Fibroblast of peridontal ligament (primary cell): Measurements from ENCODE around the gene RASSF3.
"Not testable (repeated sequence)": the region's sequence is repeated elsewhere in the genome, so short reads cannot be mapped to it uniquely, and the experiment has no call there.

Experiments used
- DNase-seq: peaks from one replicate; pipeline ENCODE4 v3.0.0-alpha.2; 2010; ENCODE audit errors: extremely low read depth

Gene RASSF3

GRCh38 chr12:64690236-64690635 is 79.9 kb downstream of the RASSF3 start:
- DNase-seq: not testable (repeated sequence)

DNA sequence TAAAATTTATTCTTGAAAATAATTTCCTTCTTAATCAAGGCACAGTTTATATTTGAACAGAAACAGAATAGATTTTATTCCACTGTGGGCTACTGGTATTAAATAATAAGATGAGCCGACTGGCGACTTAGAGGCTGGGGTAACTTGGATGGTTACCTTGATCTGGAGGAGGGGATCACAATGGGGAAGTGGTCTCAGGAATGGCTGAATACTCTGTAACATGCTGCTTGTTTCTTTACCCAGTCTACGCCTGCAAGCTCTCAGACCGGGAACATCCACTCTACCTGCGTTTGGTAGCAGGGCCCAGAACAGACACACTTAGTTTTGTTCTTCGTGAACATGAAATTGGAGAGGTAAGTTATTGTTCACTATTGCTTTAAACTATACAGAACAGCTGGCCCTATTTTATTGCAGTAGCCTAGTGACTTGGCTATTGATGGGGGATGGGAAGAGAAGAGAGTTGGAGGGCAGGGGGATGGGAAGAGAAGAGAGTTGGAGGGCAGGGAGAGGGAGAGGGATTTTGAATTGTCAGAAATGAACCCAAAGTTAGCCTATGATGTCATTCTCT is 81.0 kb downstream of the RASSF3 start:
- no peak for DNase-seq

DNA sequence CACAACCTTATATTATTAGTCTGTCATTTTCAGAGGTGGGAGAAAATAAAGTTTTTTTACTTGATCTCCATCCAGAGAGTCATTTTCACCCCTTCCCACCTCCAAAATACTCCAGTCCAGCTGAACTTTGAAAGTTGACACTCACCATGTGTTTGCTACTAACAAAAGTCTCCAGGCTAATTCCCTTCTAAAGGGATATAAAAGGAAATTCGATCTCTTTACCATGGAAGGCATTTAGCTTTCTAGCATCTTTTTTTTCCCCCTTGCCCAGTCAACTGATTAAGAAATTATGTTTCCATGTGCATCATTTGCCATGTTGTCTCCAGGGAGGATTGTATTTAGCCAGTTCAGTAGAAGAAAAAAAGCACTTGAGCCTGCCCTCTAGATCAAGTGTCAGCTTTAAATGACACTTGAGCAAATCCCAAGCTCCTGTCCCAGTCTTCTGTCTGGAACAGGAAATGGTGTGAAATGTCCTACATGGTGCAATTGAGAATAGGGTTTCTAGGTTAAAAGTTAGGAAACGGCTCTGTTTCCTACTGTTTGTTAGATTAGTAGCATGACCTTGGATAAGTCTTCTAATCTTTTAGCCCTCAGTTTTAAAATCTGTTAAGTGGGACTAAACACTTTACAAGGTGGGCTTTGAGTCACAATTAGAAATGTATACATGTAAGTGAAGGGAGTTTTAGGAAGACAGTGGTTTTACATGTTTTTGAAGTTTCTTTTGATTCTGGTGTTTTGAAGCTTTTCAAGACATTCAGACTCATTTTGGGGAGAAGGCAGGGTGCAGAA is 81.7 kb downstream of the RASSF3 start:
- DNase-seq: peak; percentile 79

GRCh38 chr12:64694130-64695040 is 84.1 kb downstream of the RASSF3 start:
- no peak for DNase-seq

DNA sequence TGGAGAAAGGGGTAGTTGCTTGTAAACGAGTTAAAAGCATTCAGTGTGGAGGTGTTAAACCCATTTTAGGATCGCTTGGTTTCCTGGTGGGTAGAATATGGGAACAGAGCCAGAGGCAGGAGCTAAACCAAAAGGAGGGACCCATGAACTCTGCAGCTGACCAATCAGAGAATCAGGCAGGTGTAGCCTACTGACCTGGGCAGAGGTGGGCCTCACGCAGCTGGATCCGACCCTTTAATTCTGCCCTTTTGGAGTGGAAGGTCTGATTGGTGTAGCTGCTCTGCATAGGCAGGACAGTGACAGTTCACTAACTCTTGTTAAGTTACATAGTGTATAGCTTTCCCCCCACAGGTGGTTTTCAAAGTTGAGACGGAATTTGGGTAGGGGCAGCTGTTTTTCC is 85.3 kb downstream of the RASSF3 start:
- no peak for DNase-seq

- DNase-seq: peak; percentile 66
Measured at GRCh38 chr12:64696080-64696741, 85.9 kb downstream of the RASSF3 start.

- DNase-seq: peak; percentile 6
Measured at GRCh38 chr12:64699504-64700115, 89.3 kb downstream of the RASSF3 start.

- no peak for DNase-seq
Measured at GRCh38 chr12:64700532-64700931, 90.2 kb downstream of the RASSF3 start.

DNA sequence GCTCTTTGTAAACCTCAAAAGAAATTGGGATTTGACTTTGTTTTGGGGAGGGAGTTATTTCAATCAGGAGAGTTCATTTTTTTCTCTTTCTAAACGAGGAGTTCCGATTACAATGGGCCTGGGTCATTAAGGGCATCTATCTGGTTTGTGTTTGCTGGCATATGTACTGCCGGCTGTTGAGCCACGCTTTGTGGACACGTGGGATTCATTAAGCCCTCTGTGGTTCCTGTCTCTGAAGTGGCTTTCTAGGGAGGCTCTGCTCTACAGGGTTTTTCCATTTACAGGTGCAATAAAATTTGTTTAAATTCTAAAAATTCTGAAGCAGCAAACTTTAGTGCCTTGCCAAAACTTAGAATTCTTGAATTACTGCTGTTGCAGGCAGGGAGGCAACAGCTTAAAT is 91.0 kb downstream of the RASSF3 start:
- DNase-seq: peak; percentile 32

DNA sequence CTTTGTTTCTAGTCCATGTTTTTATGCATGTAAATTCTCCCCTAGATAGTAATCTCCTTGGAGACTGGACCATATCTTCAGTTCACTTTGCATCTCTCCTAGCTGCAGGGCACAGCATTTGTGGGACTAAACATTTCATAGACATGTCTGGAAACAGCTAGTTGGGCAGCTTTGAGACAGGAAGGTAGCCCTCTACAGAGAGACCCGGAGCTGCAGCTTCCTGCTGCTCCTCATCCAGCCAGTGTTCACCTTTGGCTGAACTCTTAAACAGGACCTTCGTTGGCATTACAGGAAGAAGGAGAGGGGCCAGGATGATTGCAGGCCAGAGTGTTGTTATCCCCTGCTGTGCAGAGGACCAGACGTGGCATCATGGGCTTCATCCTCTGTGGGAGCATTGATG is 96.0 kb downstream of the RASSF3 start:
- DNase-seq: no peak

DNA sequence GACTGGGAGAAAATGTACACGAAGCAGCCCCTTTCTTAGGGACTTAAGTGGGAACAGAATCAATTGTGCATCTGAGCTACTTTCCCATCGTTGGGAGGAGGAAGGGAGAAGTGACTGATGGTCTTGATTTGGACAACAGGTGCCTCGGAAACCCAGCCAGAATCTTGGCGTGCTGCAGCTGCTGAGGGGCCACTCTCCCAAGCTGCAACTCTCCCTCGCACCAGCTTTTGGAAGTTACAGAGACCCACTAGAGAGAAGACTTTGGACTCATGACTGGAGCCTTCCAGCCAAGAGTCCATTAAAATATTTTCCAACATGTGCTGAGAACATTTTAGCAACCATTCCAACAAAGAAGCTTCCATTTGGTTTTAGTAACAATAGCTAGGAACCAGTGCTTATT is 96.6 kb downstream of the RASSF3 start:
- DNase-seq: no peak

DNA sequence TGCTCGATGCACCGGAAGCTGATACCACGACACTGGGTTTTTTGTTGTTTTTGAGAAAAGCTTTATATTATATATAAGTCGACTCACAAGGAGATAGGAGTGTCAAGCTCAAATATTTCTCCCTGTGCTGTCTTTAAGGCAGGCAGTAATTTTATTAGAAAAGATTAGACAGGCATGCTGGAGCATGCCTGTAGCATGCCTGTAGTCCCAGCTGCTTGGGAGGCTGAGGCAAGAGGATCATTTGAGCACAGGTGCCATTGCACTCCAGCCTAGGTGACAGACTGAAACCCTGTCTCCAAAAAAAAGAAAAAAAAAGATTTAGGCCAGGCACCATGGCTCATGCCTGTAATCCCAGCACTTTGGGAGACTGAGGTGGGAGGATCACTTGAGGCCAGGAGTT is 97.1 kb downstream of the RASSF3 start:
- DNase-seq: no peak

GRCh38 chr12:64707926-64708325 is 97.6 kb downstream of the RASSF3 start:
- no peak for DNase-seq

- no peak for DNase-seq
Measured at GRCh38 chr12:64709429-64709828, 99.1 kb downstream of the RASSF3 start.

- no peak for DNase-seq
Measured at GRCh38 chr12:64713376-64713775, 103.1 kb downstream of the RASSF3 start.

GRCh38 chr12:64714551-64714968 is 104.3 kb downstream of the RASSF3 start:
- DNase-seq: no peak

DNA sequence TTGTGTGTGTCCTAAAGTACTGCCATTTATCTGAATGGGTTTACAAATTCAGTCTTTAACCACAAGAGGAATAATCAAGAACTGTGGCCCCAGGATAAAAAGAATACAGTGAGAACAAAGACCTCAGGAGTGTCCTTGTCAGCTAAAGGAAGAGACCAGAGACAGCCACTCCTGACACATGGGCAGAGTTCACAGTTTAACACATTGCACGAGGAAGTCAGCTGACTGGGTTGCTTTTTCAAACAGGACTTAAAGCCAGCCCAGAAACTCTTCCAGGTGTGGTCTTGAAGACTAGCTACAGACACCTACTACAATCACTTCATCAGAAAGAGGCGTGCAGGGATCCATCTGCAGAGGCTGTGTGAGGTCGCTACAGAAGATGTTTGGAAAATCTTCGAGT is 106.1 kb downstream of the RASSF3 start:
- no peak for DNase-seq

GRCh38 chr12:64716839-64717455 is 106.7 kb downstream of the RASSF3 start:
- DNase-seq: peak; percentile 29

- DNase-seq: no peak
Measured at GRCh38 chr12:64718649-64719048, 108.4 kb downstream of the RASSF3 start.

DNA sequence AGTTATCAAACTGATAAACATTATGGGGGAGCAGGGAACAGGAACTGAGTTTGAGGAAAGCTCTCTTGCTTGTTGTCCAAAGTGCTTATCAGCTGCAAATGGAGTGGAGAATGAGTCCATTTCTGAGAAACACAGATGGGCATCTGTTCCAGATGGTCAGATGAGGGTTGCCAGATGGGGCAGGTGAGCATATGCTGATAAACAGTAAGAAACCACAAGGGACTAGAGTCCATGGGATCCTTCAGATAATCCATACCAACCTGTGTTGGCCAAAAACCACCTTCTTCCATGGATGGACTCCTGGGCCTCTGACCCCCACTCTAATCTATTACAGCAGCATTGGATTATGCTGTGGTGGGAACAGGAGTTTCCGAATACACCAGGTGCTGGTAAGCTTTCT is 110.6 kb downstream of the RASSF3 start:
- no peak for DNase-seq

DNA sequence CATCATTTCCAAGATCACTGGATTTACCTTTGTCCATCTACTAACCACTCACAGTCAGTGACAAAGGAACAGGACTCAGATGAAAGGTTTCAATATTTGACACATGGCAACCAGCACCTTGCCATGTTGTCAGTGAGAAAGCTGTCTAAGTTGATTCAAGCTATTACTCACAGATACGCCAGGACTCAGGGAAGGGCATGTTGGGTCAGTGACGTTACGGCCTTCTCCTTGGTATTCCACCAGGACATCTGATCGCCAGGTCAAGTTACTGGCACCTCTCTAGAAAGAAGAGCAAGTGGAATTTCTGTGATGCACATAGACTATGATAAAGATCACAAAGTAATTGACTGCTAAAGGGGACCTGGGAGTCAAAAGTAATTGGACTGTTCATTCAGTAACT is 112.5 kb downstream of the RASSF3 start:
- no peak for DNase-seq
